ENCODE results near the gene GRK4.

DNA sequence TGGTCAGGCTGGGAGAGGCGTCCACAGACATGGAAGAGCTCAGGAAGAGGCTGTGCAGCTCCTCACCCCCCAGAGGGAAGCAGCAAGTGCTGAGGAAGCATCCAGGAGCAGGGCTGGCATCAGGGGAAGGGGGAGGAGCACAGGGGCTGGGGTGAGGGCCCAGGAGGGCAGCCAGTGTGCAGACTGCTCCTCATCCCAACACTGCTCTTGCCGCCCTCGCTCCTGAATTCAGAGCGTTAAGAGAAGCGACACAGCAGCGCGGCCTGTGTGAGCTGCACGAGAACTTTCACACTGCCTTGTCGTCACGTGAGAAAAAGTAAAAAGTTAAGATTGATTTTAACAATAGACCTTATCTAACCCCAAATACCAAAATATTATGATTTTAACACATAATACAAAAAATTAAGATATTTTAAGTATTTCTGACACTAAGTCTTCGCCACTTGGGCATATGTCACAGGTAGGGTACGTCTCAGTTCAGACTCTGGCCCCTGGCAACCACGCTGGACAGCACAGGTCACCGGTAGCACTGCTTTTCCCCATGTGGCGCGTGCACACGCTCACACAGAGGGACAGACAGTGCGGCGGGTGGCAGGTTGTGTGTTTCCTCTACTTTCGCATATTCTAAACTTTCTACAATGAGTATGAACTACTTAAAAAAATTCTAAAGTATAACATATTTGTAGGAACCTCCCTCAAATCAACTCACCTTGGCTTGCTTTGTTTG is 19.8 kb upstream of the GRK4 start:
- TF ChIP-seq, protein P1, sequence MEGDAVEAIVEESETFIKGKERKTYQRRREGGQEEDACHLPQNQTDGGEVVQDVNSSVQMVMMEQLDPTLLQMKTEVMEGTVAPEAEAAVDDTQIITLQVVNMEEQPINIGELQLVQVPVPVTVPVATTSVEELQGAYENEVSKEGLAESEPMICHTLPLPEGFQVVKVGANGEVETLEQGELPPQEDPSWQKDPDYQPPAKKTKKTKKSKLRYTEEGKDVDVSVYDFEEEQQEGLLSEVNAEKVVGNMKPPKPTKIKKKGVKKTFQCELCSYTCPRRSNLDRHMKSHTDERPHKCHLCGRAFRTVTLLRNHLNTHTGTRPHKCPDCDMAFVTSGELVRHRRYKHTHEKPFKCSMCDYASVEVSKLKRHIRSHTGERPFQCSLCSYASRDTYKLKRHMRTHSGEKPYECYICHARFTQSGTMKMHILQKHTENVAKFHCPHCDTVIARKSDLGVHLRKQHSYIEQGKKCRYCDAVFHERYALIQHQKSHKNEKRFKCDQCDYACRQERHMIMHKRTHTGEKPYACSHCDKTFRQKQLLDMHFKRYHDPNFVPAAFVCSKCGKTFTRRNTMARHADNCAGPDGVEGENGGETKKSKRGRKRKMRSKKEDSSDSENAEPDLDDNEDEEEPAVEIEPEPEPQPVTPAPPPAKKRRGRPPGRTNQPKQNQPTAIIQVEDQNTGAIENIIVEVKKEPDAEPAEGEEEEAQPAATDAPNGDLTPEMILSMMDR (IDR thresholded peaks at IDR 0.05), result no peak
- TF ChIP-seq ZFX (IDR thresholded peaks at IDR 0.05; ENCODE audit: borderline replicate concordance), result no peak

Measured in 22Rv1 (cell line).